Liver (tissue), 3 donors: ENCODE measurements around the gene LANCL3.

Source experiments
- EGR1 ChIP-seq, 2 donors: IDR thresholded peaks; 2 replicates each; pipeline ENCODE4 v1.6.1; 2016 to 2018; ENCODE audit warnings: antibody characterized with exemption in 2 of 2, low read depth in 2 of 2
- FOXA1 ChIP-seq: IDR thresholded peaks from 2 replicates; pipeline ENCODE4 v1.6.1; 2016; ENCODE audit warnings: antibody characterized with exemption
- GABPA ChIP-seq, 2 donors: IDR thresholded peaks in 1 of 2; conservative IDR thresholded peaks in 1 of 2; 2 replicates each; pipeline ENCODE4 v1.6.1; 2016; ENCODE audit warnings: antibody characterized with exemption in 2 of 2, mild to moderate bottlenecking in 1 of 2, moderate library complexity in 1 of 2
- NR2F2 ChIP-seq: IDR thresholded peaks from 2 replicates; pipeline ENCODE4 v1.6.1; 2016; ENCODE audit warnings: antibody characterized with exemption
- RAD21 ChIP-seq, 2 donors: IDR thresholded peaks; 2 replicates each; pipeline ENCODE4 v1.6.1; 2016; ENCODE audit warnings: antibody characterized with exemption in 2 of 2, mild to moderate bottlenecking in 2 of 2
- RXRA ChIP-seq, 2 donors: IDR thresholded peaks; 2 replicates each; pipeline ENCODE4 v1.6.1; 2017 to 2018; ENCODE audit warnings: antibody characterized with exemption in 2 of 2, mild to moderate bottlenecking in 1 of 2
- SP1 ChIP-seq: IDR thresholded peaks from 2 replicates; pipeline ENCODE4 v1.6.1; 2018; ENCODE audit warnings: antibody characterized with exemption, mild to moderate bottlenecking
- TAF1 ChIP-seq: conservative IDR thresholded peaks from 2 replicates; pipeline ENCODE4 v1.6.1; 2016; ENCODE audit warnings: antibody characterized with exemption, mild to moderate bottlenecking
- YY1 ChIP-seq: IDR thresholded peaks from 2 replicates; pipeline ENCODE4 v1.6.1; 2016; ENCODE audit warnings: antibody characterized with exemption, mild to moderate bottlenecking
- TF ChIP-seq, protein P1 (sequence below): fragments of 150-350 bp; IDR thresholded peaks from 2 replicates; pipeline ENCODE4 v1.5.1; 2017; ENCODE audit warnings: improper control_type of control experiment, low read depth, low read length; ENCODE audit not compliant: missing input control
- TF ChIP-seq, protein P2 (sequence below): IDR thresholded peaks from 2 replicates; pipeline ENCODE4 v1.6.1; 2016; ENCODE audit warnings: antibody characterized with exemption, mild to moderate bottlenecking
- TF ChIP-seq, protein P3 (sequence below): IDR thresholded peaks from 2 replicates; pipeline ENCODE4 v1.6.1; 2016; ENCODE audit warnings: antibody characterized with exemption
- TF ChIP-seq, protein P4 (sequence below): IDR thresholded peaks from 2 replicates; pipeline ENCODE4 v1.6.1; 2016; ENCODE audit warnings: antibody characterized with exemption
- donor health status: healthy.
- donor health status: healthy.

DNA sequence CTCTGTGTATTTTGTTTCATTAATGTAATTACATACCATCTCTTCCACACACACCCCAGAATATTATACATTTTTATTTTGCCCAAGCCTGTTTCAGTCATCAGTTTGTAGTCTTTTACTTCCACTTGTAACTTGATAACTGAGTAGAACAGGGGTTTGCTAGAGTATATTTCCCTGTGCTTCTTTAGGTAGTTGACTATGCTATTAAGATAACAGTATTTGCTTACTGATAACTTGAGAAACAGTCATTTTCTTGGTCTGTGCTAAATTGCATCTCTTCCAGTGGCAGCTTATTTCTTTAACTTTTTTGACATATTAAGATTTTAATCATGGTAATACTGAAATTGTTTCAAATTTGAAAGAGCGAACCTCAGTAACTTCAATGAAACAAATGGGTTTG is 107.1 kb downstream of the LANCL3 start:
- TF ChIP-seq, protein P1, sequence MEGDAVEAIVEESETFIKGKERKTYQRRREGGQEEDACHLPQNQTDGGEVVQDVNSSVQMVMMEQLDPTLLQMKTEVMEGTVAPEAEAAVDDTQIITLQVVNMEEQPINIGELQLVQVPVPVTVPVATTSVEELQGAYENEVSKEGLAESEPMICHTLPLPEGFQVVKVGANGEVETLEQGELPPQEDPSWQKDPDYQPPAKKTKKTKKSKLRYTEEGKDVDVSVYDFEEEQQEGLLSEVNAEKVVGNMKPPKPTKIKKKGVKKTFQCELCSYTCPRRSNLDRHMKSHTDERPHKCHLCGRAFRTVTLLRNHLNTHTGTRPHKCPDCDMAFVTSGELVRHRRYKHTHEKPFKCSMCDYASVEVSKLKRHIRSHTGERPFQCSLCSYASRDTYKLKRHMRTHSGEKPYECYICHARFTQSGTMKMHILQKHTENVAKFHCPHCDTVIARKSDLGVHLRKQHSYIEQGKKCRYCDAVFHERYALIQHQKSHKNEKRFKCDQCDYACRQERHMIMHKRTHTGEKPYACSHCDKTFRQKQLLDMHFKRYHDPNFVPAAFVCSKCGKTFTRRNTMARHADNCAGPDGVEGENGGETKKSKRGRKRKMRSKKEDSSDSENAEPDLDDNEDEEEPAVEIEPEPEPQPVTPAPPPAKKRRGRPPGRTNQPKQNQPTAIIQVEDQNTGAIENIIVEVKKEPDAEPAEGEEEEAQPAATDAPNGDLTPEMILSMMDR: no peak
- TF ChIP-seq, protein P2, sequence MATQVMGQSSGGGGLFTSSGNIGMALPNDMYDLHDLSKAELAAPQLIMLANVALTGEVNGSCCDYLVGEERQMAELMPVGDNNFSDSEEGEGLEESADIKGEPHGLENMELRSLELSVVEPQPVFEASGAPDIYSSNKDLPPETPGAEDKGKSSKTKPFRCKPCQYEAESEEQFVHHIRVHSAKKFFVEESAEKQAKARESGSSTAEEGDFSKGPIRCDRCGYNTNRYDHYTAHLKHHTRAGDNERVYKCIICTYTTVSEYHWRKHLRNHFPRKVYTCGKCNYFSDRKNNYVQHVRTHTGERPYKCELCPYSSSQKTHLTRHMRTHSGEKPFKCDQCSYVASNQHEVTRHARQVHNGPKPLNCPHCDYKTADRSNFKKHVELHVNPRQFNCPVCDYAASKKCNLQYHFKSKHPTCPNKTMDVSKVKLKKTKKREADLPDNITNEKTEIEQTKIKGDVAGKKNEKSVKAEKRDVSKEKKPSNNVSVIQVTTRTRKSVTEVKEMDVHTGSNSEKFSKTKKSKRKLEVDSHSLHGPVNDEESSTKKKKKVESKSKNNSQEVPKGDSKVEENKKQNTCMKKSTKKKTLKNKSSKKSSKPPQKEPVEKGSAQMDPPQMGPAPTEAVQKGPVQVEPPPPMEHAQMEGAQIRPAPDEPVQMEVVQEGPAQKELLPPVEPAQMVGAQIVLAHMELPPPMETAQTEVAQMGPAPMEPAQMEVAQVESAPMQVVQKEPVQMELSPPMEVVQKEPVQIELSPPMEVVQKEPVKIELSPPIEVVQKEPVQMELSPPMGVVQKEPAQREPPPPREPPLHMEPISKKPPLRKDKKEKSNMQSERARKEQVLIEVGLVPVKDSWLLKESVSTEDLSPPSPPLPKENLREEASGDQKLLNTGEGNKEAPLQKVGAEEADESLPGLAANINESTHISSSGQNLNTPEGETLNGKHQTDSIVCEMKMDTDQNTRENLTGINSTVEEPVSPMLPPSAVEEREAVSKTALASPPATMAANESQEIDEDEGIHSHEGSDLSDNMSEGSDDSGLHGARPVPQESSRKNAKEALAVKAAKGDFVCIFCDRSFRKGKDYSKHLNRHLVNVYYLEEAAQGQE: no peak
- TF ChIP-seq NR2F2 (no peak), TAF1 (no peak), RAD21 (IDR thresholded peaks at IDR 0.05) (no peak), YY1 (no peak), GABPA (IDR thresholded peaks at IDR 0.05 in 1 of 2, conservative IDR thresholded peaks at IDR 0.05 in 1 of 2) (no peak), SP1 (no peak), EGR1 (IDR thresholded peaks at IDR 0.05; ENCODE audit: low read depth in 2 of 2) (no peak), RXRA (IDR thresholded peaks at IDR 0.05) (no peak), FOXA1 (no peak)
- TF ChIP-seq, protein P3, sequence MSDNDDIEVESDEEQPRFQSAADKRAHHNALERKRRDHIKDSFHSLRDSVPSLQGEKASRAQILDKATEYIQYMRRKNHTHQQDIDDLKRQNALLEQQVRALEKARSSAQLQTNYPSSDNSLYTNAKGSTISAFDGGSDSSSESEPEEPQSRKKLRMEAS: no peak
- TF ChIP-seq, protein P4, sequence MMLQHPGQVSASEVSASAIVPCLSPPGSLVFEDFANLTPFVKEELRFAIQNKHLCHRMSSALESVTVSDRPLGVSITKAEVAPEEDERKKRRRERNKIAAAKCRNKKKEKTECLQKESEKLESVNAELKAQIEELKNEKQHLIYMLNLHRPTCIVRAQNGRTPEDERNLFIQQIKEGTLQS: no peak
